HepG2 (cell line): Measurements from ENCODE around the gene PIK3CB. TPM values are rescaled to one million over a fixed set of nuclear protein-coding genes. Genes with fewer than 3 reads are reported as not detected.

ENCODE experiments used
- ARID2 ChIP-seq: sonication (generic); formaldehyde crosslinking; IDR thresholded peaks from 2 replicates; pipeline ENCODE4 v1.8.1; 2022; ENCODE audit warnings: mild to moderate bottlenecking, missing genetic modification reagents, borderline replicate concordance
- EP300 ChIP-seq, 3 experiments: sonication (generic) in 1 of 3; formaldehyde crosslinking in 1 of 3; IDR thresholded peaks; 2 replicates each; pipeline versions ENCODE4 v1.5.1 to v1.6.1; 2011 to 2020; ENCODE audit warnings: low read depth in 2 of 3, low read length in 2 of 3, borderline replicate concordance in 1 of 3, improper control_type of control experiment in 1 of 3, mild to moderate bottlenecking in 1 of 3, missing genetic modification reagents in 1 of 3, moderate library complexity in 1 of 3
- ISX ChIP-seq: sonication (generic); formaldehyde crosslinking; conservative IDR thresholded peaks from 2 replicates; pipeline ENCODE4 v1.5.0; 2020; ENCODE audit warnings: missing genetic modification reagents
- MYNN ChIP-seq: sonication (generic); formaldehyde crosslinking; IDR thresholded peaks from 2 replicates; pipeline ENCODE4 v1.4.0; 2020; ENCODE audit warnings: mild to moderate bottlenecking, low read depth, missing genetic modification reagents
- NCOA5 ChIP-seq: sonication (generic); formaldehyde crosslinking; IDR thresholded peaks from 2 replicates; pipeline ENCODE4 v1.4.0; 2020; ENCODE audit warnings: missing genetic modification reagents
- NFIC ChIP-seq: IDR thresholded peaks from 2 replicates; pipeline ENCODE4 v1.6.1; 2012; ENCODE audit warnings: mild to moderate bottlenecking, low read length, inconsistent platforms
- U2AF1 ChIP-seq: fragments of 200-400 bp; formaldehyde crosslinking; optimal IDR thresholded peaks from 2 replicates; pipeline ENCODE3; 2017; ENCODE audit warnings: mild to moderate bottlenecking, low read depth, low read length
- ZC3H4 ChIP-seq: sonication (generic); formaldehyde crosslinking; IDR thresholded peaks from 2 replicates; pipeline ENCODE4 v1.4.0; 2020; ENCODE audit warnings: missing genetic modification reagents, borderline replicate concordance
- ZNF263 ChIP-seq: sonication (generic); formaldehyde crosslinking; IDR thresholded peaks from 2 replicates; pipeline ENCODE4 v1.4.0; 2020; ENCODE audit warnings: missing genetic modification reagents
- ZNF329 ChIP-seq: sonication (generic); formaldehyde crosslinking; IDR thresholded peaks from 2 replicates; pipeline ENCODE4 v1.9.0; 2021; ENCODE audit warnings: low read depth, mild to moderate bottlenecking, missing genetic modification reagents
- ZNF788 ChIP-seq: sonication (generic); formaldehyde crosslinking; IDR thresholded peaks from 2 replicates; pipeline ENCODE4 v1.5.0; 2020; ENCODE audit warnings: mild to moderate bottlenecking, missing genetic modification reagents, borderline replicate concordance
- ZNF878 ChIP-seq: sonication (generic); formaldehyde crosslinking; IDR thresholded peaks from 2 replicates; pipeline ENCODE4 v1.8.1; 2023; ENCODE audit warnings: mild to moderate bottlenecking, missing genetic modification reagents, moderate library complexity
- polyA plus RNA-seq, 8 experiments: library from polyadenylated mRNA; depleted of rRNA in 3 of 8; stranded (reverse) in 7 of 8; unstranded in 1 of 8; fragments of >200 nt; fragmentation: Illumina TruSeq in 4 of 8; extraction: Trizol in 4 of 8; gene quantifications; 2 replicates each; pipeline versions ENCODE4 v1.2.1 to v1.2.3, GENCODE V29; 2011 to 2016; ENCODE audit warnings: low read depth in 4 of 8, missing spikeins in 1 of 8, mixed read lengths in 1 of 8; ENCODE audit not compliant: insufficient read depth in 1 of 8
- total RNA-seq, 5 experiments: library from RNA; depleted of rRNA; stranded (reverse); fragments of >200 nt; fragmentation: Illumina TruSeq; extraction: Trizol; gene quantifications; 2 replicates each; pipeline ENCODE4 v1.2.3, GENCODE V29; 2016; ENCODE audit warnings: low read depth in 1 of 5
- TF ChIP-seq, protein P1 (sequence below): sonication (generic); formaldehyde crosslinking; IDR thresholded peaks from 2 replicates; pipeline ENCODE4 v1.5.1; 2020; ENCODE audit warnings: mild to moderate bottlenecking, moderate library complexity, missing genetic modification reagents
- TF ChIP-seq, protein P2 (sequence below): sonication (generic); formaldehyde crosslinking; IDR thresholded peaks from 2 replicates; pipeline ENCODE4 v1.8.1; 2023; ENCODE audit warnings: missing genetic modification reagents, mild to moderate bottlenecking, borderline replicate concordance
- TF ChIP-seq, protein P3 (sequence below): sonication (generic); formaldehyde crosslinking; IDR thresholded peaks from 2 replicates; pipeline ENCODE4 v1.4.0; 2020; ENCODE audit warnings: missing genetic modification reagents
- TF ChIP-seq, protein P4 (sequence below): sonication (generic); formaldehyde crosslinking; IDR thresholded peaks from 2 replicates; pipeline ENCODE4 v1.8.0; 2022; ENCODE audit warnings: missing genetic modification reagents, mild to moderate bottlenecking, moderate library complexity, borderline replicate concordance
- TF ChIP-seq, protein P5 (sequence below): sonication (generic); formaldehyde crosslinking; conservative IDR thresholded peaks from 2 replicates; pipeline ENCODE4 v1.5.0; 2020; ENCODE audit warnings: missing genetic modification reagents
- TF ChIP-seq, protein P6 (sequence below): sonication (generic); formaldehyde crosslinking; IDR thresholded peaks from 2 replicates; pipeline ENCODE4 v1.4.0; 2020; ENCODE audit warnings: missing genetic modification reagents

The PIK3CB gene
- total and polyA plus RNA-seq, 2 of the 13 experiments (the other 11 are each of a cell fraction or from before 2014, with no cell fraction given) = 6.6 to 18.7 TPM

DNA sequence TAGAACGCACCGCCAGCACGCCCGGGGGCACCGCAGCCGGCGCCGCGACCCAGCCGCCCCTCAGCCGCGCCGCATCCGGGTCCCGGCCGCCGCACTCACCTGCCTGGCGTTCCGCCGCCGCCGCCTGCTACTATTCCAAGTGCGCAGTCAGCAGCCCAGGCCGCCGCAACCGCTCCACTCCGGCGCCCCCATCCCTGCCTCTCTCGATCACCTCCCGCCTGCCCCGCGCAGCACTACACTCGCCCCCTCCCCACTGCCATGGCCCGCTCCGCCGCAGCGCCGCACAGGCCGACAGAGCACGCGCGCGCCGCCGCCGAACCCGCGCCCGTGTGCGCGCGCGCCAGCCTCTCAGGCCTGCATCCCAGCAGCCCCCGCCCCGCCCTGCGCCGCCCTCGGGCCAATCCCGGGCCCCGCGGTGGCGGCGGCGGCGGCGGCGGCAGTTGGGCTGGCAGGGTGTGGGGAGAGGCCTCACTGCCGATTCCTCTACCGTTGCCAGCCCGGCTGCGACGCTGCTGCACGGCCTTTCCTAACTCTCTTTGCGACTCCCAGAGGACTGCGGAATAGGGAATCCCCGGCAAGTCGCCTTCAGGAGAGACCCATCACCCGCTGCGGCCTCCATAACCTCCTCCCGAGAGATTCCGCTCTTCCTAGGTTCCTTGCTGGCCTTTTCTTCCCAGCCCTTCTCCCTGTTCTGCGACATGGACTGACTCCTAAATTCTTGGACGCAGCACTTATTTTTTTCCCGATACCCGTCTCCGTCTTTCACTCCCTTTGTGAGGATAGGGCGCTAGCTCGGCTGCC, at the start of gene PIK3CB (continued):
- TF ChIP-seq EP300 (IDR thresholded peaks at IDR 0.05; ENCODE audit: low read depth in 2 of 2, low read length in 2 of 2) (no peak), EP300 (CRISPR knock-in tag; IDR thresholded peaks at IDR 0.05; ENCODE audit: borderline replicate concordance) (no peak), ZNF788 (CRISPR knock-in tag) (no peak; the same call in 1 of the 2 replicates), NCOA5 (CRISPR knock-in tag) (no peak), ZNF878 (CRISPR knock-in tag) (no peak; the same call in 1 of the 2 replicates), ZNF263 (CRISPR knock-in tag) (no peak), ISX (CRISPR knock-in tag) (0 out of 2 replicates have a peak, but pooled peaks have one; percentile 85), ZC3H4 (CRISPR knock-in tag) (no peak), U2AF1 (no peak), ARID2 (peak; percentile 59; the same call in 1 of the 2 replicates), MYNN (CRISPR knock-in tag) (no peak), ZNF329 (CRISPR knock-in tag) (peak; percentile 69), NFIC (no peak)
- TF ChIP-seq, protein P1, sequence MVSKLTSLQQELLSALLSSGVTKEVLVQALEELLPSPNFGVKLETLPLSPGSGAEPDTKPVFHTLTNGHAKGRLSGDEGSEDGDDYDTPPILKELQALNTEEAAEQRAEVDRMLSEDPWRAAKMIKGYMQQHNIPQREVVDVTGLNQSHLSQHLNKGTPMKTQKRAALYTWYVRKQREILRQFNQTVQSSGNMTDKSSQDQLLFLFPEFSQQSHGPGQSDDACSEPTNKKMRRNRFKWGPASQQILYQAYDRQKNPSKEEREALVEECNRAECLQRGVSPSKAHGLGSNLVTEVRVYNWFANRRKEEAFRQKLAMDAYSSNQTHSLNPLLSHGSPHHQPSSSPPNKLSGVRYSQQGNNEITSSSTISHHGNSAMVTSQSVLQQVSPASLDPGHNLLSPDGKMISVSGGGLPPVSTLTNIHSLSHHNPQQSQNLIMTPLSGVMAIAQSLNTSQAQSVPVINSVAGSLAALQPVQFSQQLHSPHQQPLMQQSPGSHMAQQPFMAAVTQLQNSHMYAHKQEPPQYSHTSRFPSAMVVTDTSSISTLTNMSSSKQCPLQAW = no peak
- TF ChIP-seq, protein P2, sequence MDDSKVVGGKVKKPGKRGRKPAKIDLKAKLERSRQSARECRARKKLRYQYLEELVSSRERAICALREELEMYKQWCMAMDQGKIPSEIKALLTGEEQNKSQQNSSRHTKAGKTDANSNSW (CRISPR knock-in tag) = no peak; the same call in 1 of the 2 replicates
- TF ChIP-seq, protein P3, sequence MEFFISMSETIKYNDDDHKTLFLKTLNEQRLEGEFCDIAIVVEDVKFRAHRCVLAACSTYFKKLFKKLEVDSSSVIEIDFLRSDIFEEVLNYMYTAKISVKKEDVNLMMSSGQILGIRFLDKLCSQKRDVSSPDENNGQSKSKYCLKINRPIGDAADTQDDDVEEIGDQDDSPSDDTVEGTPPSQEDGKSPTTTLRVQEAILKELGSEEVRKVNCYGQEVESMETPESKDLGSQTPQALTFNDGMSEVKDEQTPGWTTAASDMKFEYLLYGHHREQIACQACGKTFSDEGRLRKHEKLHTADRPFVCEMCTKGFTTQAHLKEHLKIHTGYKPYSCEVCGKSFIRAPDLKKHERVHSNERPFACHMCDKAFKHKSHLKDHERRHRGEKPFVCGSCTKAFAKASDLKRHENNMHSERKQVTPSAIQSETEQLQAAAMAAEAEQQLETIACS (CRISPR knock-in tag) = peak; percentile 94
- TF ChIP-seq, protein P4, sequence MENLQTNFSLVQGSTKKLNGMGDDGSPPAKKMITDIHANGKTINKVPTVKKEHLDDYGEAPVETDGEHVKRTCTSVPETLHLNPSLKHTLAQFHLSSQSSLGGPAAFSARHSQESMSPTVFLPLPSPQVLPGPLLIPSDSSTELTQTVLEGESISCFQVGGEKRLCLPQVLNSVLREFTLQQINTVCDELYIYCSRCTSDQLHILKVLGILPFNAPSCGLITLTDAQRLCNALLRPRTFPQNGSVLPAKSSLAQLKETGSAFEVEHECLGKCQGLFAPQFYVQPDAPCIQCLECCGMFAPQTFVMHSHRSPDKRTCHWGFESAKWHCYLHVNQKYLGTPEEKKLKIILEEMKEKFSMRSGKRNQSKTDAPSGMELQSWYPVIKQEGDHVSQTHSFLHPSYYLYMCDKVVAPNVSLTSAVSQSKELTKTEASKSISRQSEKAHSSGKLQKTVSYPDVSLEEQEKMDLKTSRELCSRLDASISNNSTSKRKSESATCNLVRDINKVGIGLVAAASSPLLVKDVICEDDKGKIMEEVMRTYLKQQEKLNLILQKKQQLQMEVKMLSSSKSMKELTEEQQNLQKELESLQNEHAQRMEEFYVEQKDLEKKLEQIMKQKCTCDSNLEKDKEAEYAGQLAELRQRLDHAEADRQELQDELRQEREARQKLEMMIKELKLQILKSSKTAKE (CRISPR knock-in tag) = no peak
- TF ChIP-seq, protein P5, sequence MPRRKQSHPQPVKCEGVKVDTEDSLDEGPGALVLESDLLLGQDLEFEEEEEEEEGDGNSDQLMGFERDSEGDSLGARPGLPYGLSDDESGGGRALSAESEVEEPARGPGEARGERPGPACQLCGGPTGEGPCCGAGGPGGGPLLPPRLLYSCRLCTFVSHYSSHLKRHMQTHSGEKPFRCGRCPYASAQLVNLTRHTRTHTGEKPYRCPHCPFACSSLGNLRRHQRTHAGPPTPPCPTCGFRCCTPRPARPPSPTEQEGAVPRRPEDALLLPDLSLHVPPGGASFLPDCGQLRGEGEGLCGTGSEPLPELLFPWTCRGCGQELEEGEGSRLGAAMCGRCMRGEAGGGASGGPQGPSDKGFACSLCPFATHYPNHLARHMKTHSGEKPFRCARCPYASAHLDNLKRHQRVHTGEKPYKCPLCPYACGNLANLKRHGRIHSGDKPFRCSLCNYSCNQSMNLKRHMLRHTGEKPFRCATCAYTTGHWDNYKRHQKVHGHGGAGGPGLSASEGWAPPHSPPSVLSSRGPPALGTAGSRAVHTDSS (CRISPR knock-in tag) = no peak
- TF ChIP-seq, protein P6, sequence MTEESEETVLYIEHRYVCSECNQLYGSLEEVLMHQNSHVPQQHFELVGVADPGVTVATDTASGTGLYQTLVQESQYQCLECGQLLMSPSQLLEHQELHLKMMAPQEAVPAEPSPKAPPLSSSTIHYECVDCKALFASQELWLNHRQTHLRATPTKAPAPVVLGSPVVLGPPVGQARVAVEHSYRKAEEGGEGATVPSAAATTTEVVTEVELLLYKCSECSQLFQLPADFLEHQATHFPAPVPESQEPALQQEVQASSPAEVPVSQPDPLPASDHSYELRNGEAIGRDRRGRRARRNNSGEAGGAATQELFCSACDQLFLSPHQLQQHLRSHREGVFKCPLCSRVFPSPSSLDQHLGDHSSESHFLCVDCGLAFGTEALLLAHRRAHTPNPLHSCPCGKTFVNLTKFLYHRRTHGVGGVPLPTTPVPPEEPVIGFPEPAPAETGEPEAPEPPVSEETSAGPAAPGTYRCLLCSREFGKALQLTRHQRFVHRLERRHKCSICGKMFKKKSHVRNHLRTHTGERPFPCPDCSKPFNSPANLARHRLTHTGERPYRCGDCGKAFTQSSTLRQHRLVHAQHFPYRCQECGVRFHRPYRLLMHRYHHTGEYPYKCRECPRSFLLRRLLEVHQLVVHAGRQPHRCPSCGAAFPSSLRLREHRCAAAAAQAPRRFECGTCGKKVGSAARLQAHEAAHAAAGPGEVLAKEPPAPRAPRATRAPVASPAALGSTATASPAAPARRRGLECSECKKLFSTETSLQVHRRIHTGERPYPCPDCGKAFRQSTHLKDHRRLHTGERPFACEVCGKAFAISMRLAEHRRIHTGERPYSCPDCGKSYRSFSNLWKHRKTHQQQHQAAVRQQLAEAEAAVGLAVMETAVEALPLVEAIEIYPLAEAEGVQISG = peak; percentile 62
